ENCODE results near the gene DEDD.

DEDD gene

DNA sequence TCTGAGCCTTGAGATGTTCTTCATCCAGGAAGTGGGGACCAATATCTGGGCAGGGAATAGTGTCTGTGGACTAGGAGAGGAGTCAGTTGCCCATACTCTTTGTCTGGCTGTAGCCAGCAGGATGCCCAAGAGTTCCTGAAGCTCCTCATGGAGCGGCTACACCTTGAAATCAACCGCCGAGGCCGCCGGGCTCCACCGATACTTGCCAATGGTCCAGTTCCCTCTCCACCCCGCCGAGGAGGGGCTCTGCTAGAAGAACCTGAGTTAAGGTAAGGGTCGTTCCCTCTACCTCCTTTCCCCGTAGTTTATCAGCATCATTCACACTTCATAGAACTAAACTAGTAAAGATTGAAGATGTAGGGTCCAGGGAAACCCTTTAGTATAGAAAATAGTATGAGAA, 30.3 kb upstream of the DEDD start:
- DNase-seq: no peak

DNA sequence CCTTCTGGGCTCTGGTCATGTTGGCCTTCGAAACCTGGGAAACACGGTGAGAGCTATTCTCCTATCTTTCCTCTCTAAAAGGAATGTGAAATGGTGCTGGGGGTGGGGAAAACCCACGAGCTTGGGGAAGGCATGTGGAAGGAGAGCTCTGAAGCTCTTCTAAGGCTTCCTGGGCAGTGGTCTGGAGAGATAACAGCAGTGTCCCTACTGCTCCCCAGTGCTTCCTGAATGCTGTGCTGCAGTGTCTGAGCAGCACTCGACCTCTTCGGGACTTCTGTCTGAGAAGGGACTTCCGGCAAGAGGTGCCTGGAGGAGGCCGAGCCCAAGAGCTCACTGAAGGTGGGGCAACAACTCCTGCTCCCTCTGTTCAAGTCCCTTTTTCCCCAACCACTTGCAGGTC, 29.6 kb upstream of the DEDD start:
- no peak for DNase-seq

DNA sequence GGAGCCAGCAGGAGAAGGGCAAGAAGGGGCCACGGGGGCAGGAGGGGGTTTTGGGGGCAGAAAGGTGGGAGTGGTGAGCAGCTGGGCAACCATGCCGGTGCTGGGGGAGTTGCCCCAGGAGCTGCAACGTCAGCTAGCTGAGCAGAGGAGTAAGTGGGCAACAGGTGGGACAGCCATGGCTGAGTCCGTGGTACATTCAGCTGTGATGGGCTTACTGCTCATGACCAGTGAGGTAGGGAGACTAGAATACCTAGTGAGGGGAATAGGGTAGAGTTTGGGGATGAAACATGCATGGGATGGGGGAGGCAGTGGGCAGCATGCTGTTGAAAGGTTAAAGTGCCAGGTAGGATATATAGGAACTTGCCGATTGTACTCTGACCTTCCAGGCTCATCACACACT, 29.2 kb upstream of the DEDD start:
- DNase-seq: no peak

DNA sequence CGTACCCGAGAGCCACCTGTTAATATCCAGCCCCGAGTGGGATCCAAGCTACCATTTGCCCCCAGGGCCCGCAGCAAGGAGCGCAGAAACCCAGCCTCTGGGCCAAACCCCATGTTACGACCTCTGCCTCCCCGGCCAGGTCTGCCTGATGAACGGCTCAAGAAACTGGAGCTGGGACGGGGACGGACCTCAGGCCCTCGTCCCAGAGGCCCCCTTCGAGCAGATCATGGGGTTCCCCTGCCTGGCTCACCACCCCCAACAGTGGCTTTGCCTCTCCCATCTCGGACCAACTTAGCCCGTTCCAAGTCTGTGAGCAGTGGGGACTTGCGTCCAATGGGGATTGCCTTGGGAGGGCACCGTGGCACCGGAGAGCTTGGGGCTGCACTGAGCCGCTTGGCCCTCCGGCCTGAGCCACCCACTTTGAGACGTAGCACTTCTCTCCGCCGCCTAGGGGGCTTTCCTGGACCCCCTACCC, 28.2 kb upstream of the DEDD start:
- DNase-seq: no peak

DNA sequence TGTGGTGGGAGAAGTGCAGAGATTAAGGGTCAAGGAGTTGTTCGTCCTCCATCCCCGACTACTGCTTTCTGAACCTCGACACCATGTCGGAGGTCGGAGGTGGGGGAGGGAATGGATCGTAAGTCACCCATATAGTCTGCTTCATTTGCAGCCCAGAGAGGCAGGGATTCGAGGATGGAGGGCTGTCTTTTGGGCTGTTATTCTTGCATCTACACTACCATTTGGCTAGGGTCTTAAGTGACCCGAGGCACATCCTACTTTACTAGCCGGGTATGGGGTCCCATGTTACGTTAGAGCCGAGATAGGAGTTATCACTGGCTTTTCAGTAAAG, 27.4 kb upstream of the DEDD start:
- no peak for DNase-seq

DNA sequence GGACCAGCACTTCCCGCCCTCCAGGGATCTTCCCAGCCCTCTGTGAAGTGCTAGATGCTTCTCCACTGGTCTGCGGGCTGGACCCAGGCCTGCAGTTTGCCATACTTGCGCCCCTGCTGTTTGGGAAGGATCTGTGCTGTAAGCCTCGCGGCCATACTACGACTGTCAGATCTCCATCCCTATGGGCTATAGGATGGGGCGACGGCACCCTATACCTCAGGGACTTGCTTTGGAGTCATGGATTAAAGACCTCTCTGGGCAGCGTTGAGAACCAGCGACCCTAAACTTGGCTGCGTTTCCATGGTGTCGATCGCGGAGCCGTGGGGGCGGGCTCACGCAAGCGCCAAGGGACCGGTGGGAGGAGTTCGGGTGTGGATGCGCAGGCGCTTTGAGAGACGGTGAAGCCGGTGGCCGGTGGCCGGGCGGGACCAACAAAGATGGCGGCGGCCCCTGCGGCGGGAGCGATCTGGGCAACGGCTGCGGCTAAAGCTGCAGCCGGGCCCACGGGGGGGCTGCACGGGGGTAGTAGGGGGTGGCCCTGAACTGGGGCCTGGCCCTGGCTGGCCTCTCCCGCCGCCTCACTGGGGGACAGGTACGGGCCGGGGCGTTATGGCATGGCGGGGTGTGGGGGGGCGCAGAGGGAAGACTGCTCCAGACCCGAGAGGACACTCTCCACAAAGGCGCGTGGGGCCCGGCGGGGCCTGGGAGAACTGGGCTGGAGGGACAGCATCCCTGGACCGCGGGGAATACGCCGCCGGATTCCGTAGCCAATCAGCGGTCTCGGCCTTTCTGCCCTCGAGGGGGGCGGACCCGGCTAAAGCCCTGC, 26.8 kb upstream of the DEDD start, which contains the start of gene USP21:
Gene USP21, plus strand, starts transcription at position 414 of the 826 bp plus-strand sequence. CDS start 1,141 bp downstream, outside the sequence.
- peak; percentile 76 for DNase-seq

DNA sequence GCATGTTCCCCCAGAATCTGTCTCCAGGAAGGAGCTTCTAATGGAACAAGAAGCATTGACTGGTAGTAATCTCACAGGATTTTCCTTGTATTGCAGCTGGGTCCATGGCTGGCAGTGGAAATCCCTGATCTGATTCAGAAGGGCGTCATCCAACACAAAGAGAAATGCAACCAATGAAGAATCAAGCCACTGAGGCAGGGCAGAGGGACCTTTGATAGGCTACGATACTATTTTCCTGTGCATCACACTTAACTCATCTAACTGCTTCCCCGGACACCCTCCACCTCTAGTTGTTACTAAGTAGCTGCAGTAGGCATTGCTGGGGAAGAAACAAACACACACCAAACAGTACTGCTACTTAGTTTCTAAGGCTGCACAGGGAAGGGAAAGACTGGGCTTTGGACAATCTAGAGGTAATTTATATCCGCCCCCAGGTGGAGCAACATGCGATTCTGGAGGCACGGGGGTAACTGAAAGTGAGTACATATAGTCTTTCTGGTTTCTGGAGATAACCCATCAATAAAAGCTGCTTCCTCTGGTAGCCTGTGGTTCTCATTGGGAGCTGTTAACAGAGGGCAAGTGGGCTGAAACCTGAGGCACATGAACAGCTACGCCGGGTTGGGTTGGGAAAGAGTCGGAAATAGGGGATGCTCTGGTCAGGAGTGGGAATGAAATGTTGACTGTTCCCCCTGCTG, 26.0 kb upstream of the DEDD start:
- DNase-seq: no peak

DNA sequence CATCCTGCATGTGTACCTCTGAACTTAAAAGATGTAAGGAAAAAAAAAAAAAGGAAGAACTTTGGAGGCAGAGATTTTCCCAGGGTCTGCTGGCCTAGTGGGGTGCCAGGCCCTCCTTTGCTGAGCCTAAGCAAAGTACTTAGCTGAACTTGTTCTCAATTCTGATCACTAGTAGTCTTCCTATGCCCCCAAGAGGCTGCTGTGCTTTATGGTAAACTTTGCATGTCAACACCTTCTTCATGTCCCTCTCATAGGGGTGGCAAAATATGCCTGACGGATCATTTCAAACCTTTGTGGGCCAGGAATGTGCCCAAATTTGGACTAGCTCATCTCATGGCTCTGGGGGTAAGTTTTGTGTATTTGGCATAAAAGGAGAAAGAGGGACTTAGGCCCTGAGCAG, 25.4 kb upstream of the DEDD start:
- no peak for DNase-seq

DNA sequence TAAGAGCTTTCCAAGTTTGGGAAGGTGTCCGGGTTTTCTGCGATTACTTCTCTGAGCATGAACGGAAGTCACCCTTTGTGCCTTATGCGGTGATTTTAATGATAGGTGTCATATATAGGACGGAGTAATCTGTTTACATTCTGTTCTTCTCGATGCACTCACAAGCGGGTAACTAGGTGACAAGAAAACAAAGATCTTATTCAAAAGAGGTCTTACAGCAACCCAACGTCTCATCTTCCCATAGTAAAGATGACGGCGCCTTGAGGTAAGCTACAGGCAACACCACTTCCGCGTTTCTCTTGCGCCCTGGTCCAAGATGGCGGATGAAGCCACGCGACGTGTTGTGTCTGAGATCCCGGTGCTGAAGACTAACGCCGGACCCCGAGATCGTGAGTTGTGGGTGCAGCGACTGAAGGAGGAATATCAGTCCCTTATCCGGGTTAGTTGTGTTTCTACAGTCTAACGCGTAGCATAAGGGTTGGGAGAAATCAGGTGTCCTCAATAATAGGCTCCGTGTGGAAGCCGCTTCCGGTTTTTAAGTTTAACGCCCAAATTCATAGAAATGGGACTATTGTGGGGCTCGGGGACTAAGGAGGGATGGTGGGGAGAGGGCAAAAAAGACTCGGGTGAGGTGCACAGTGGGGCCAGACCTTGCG, 21.3 kb upstream of the DEDD start, which contains the start of gene UFC1:
Gene UFC1, plus strand, starts transcription at position 297 of the 656 bp plus-strand sequence. Its CDS starts 20 bp downstream, at position 317.
- DNase-seq: peak; percentile 83

DNA sequence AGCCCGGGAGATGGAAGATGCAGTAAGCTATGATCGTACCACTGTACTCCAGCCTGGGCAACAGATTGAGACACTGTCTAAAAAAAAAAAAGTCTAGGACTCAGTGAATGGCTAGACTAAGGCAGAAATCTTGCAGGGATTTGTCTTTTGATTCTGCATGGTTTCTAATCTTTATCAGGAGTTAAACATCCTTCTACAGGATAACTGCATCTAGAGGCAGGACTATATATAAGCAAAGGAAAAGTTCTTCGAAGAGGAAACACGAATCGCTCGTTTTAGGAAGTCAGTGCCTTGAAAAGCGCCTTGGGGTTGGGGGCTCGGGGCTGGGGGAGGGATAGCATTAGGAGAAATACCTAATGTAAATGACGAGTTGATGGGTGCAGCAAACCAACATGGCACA, 20.7 kb upstream of the DEDD start:
- no peak for DNase-seq

DNA sequence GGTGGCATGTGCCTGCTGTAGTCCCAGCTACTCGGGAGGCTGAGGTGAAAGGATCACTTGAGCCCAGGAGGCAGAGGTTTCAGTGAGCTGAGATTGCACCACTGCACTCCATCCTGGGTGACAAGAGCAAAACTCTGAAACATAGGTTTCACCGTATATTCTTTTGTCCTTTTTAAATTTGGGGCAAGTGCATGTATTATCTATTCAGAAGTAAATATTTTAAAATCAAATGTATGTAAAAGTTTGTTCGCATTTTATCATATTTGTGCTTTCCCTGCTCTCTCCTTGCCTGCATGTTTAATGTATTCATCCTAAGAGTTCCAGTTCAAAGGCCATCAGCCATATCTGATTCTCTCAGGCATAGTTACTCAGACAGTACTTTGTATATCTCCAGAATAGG, 13.4 kb upstream of the DEDD start:
- no peak for DNase-seq

DNA sequence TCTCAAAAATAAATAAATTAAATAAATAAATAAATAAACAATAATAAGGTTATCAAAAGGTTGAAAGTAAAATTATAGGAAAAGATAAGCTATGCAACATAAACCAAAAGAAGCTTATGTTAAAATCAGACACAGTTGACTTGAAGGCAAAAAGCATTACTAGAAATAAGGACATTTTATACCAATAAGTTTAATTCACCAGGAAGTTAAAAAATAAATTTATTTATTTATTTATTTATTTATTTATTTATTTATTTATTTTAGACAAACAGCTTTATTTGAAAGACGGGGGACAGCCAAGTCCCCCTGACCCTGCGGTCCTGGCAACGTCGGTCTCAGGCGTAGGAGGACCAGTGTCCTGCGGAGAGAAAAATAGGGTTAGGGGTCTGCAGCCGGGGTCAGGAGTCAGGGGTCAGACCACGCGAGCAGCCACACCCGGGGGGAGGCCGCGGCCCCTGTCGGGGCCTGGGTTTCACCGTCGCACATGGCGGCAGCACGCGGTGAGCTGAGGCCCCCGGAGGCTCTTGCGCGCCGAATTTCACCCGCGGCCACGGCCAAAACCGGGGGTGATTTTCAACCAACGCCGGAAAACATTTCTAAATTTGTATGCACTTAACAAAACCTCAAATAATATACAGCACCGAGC, 8.4 kb upstream of the DEDD start:
- no peak for DNase-seq

DNA sequence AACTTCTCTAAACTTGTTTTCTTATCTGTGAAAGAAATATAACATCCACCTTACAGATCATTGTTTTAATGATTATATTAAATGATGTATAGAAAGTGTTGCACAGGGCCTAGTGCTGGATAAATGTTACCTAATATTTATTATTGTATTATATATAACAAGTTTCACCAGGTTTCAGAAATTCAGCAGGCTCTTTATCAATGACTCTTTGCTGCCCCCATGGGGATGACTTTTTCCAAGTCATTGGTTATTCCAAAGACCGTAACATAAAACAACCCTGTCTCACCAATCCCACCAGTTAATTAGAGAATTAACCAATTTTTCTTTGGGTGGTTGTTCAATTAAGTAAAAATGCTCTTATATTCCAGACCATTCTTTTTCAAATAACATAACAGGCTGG, 7.3 kb upstream of the DEDD start:
- DNase-seq: no peak

DNA sequence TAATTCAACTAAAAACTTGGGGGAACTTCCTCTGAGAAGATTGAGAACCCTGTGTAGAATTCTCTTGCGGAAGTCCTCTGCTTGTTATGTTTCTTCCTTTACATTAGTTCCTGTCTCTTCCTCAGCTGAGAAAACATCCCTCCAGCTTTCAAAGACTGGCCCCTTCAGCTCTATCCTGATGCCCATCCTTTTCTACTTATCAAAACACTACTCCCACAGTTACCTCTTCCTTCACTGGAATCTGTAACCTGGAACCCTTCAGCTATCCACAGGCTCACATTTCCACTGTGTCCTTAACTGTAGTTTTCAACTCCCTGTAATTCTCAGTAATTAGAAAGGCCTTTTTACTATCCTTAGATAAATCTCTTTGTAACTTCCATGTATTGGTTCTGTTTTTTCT, 6.0 kb upstream of the DEDD start:
- DNase-seq: no peak

DNA sequence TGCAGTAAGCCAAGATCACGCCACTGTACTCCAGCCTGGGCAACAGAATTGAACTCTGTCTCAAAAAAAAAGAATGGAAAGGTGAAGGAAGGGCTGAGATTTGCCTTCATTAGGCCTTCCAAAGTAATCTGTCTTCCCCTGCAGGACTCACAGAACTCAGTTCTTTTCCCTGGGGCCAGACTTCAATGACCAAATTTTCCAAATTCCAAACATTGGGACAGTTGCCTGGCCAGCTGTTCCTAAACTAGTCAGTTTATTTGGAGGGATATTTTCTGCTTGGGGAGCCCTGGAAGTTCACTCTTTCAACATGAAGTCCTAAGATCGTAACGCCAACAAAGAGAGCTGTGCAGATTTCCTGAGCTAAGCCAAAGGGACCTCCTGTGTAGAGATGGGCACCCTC, 5.4 kb upstream of the DEDD start:
- no peak for DNase-seq

DNA sequence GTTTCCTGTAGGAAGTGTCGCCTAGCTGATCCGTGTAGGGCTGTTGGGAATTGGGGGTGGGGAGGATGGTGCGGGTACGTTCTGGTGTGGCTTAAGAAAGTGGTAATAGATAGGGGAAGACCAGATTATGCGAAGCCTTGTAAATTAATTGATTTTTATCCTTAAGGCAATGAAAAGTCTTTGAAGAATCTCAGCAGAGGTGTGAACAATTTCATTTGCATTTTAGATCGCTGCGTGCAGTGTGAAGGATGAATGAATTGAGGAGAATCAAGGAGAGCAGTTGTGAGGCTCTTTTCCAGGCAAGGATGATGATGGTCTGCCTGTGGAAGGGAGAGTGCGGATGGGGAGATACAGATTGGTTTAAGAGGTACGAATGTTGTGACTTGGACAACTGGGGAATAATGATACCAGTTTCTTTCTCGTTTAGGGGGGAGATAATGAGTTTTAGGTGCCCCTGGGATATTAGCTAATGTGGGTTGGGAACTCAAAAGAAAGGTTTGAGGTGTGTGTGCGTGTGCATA, 813 bp upstream of the DEDD start:
- no peak for DNase-seq

DNA sequence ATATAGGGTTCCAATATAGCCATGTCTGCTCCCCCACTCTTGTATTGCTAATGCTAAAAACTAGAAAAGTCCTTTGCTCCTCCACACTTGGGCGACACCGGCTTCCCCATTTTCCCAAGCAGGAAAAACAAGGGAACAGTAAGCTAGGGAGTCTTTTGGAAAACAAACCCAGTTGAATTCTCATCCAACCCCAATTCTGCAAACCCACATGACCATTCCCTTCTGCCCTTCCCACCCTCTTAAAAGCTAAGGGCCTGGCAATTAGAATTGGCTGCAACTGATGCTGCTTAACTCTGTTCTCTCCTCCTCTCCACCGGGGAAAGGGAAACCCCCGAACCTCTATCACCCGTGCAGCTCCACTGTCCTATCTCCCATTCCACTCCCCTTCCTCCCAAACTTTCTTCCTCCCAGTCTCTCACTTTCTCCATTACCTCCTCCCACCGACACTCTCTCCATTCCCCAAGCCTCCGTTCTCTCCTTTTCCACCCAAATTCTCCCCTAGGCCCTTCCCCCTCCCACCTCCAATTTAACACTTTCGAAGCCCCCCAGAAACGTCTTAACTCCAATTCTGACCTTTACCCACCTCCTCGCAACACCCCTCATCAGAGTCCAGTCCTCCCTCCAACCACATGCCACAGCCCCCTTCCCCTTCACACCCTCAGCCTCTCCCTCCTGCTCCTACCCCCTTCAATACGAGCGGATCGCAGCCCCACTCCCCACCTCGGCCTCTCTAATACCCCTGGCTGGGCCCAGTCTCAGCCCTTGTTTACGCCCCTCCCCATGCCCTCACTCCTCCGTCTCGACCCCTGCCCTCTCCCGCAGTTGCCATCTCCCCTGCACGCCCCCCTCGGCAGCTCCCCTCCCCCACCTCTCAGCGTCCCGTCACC, 701 bp downstream of the DEDD start:
- DNase-seq: no peak

DNA sequence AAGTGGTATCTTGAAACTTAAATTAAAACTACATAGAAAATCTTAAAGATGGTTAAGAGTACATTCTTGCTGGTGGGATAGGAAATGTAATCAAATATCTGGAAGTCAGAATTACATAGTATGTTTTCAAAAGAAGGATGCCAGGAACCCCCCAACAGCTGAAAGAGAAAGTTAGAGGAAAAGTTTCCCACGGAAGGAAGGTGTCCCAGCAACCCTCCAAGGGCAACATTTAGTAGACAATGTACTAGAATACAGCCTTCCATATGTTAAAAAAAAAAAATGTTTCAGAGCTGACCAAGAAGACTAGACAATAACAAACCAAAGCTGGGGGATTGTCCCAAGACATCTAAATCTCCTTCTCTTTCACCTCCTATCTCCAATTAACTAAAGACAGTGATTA, 2.2 kb downstream of the DEDD start:
- DNase-seq: no peak

DNA sequence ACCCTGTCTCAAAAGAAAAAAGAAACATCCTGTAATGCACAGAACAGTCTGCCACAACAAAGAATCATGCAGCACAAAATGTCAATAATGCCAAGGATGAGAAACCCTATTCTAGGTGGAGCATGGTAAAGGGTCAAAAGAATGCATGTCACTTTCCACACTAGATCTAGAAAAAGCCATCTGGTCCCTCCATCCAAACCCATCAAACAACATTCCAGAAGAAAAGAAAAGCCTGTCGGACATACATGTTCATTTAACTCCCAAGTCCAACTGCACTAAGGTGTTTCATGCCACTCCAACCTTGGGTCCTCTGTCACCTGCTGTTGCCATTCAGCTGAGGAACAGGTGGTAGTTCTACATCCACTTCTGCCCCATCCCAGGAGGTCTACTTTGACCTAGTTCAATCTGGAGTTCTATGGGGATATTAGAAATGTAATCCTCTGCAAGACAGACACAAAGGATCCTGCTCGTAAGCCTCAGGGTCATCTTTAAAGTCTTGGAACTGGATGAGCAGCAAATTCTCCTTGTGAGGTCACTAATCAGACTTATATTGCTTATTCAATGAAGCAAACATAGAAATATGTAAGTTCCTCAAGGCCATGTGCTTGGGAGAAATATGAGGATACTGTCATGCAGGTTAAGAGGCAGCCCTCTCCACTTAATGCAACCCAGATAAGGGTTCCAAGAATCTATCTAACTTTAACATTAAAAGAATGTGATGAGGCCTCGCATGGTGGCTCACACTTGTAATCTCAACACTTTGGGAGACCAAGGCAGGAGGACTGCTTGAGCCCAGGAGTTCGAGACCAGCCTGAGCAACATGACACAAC, 3.7 kb downstream of the DEDD start:
- no peak for DNase-seq

DNA sequence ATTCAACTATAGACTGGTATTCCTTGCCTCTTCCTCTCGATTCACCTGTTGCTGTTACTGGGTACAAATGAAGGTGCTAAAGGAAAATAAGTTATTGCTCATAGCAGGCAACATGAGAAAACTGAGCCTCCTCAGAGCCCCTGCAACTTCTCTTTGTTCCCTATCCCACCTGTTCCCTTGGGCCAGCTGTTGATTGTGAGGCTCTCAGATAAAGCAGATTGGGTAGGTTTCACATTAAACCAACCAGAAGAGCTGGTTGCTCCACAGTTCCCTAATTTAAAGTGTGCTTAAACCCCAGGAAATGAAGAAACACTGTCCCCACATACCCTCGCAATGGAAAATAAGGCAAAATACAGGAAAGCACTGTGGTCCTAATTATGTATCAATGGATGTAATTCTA, 4.8 kb downstream of the DEDD start:
- DNase-seq: no peak

DNA sequence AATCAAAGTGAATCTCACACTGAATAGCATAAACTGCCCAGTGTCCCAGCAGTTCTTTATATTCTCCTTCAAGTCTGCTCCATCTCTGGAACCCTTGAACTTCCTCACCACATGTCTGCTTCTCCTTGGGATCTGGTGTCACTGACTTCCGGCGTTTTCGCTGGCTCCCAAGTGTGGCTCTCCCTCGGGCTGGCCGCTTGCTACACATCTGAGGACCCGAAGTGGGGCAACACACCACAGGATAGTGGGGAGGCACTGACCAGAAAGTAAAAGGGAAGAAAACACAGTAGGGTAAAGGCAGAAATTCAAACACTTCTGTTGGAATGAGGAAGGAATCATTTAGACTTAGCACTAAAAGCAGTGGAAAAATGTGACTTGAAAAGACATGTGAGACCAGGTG, 9.5 kb downstream of the DEDD start:
- DNase-seq: no peak
